CD14-positive monocyte (primary cell): ENCODE results near the gene CCDC102B. TPM values are rescaled to one million over a fixed set of nuclear protein-coding genes. Genes with fewer than 3 reads are reported as not detected.

Experiments
- DNase-seq, 3 donors: peaks; one replicate each; pipeline ENCODE4 v3.0.0-alpha.2; 2011 to 2022
- H2AFZ ChIP-seq: 2 replicates; pipeline ENCODE4 v1.6.0; 2012; ENCODE audit warnings: mild to moderate bottlenecking, low read depth, low read length, inconsistent platforms; ENCODE audit not compliant: insufficient read depth, poor library complexity, severe bottlenecking
- H3K27ac ChIP-seq, 2 donors: 1 replicate in 1 of 2; 2 replicates in 1 of 2; pipeline ENCODE4 v1.5.1; 2012 to 2013; ENCODE audit warnings: low read length in 2 of 2, control low read depth in 1 of 2, inconsistent platforms in 1 of 2, low read depth in 1 of 2, mild to moderate bottlenecking in 1 of 2
- H3K27me3 ChIP-seq, 2 donors: one replicate each; pipeline versions ENCODE4 v1.6.0 to v1.6.1; 2011 to 2013; ENCODE audit warnings: low read length in 2 of 2; ENCODE audit not compliant: control insufficient read depth in 2 of 2, insufficient read depth in 2 of 2
- H3K36me3 ChIP-seq, 2 donors: replicated peaks in 1 of 2; 1 replicate in 1 of 2; 2 replicates in 1 of 2; pipeline versions ENCODE4 v1.5.1 to v1.6.1; 2012 to 2013; ENCODE audit warnings: low read length in 2 of 2, control low read depth in 1 of 2, inconsistent platforms in 1 of 2, mild to moderate bottlenecking in 1 of 2; ENCODE audit not compliant: insufficient read depth in 2 of 2, control insufficient read depth in 1 of 2
- H3K4me1 ChIP-seq, 2 donors: 1 replicate in 1 of 2; 2 replicates in 1 of 2; pipeline versions ENCODE4 v1.5.1 to v1.6.1; 2012 to 2013; ENCODE audit warnings: low read length in 2 of 2, control low read depth in 1 of 2, inconsistent platforms in 1 of 2, mild to moderate bottlenecking in 1 of 2, moderate library complexity in 1 of 2; ENCODE audit not compliant: insufficient read depth in 2 of 2, control insufficient read depth in 1 of 2
- H3K4me2 ChIP-seq: replicated peaks from 2 replicates; pipeline ENCODE3; 2012; ENCODE audit warnings: low read length, moderate library complexity, mild to moderate bottlenecking; ENCODE audit not compliant: poor library complexity, severe bottlenecking; ENCODE audit errors: extremely low read depth
- H3K4me3 ChIP-seq, 3 experiments: fragments of 200-600 bp in 1 of 3; sonication (generic) in 1 of 3; replicated peaks in 1 of 3; 1 replicate in 2 of 3; 2 replicates in 1 of 3; pipeline ENCODE4 v1.5.1; 2011 to 2013; ENCODE audit warnings: low read length in 3 of 3, mild to moderate bottlenecking in 3 of 3, control low read depth in 2 of 3, low read depth in 2 of 3, inconsistent platforms in 1 of 3, moderate library complexity in 1 of 3
- H3K79me2 ChIP-seq: 2 replicates; pipeline ENCODE4 v1.6.0; 2012; ENCODE audit warnings: mild to moderate bottlenecking, control low read depth, inconsistent platforms, low read length, moderate library complexity; ENCODE audit not compliant: insufficient read depth
- H3K9ac ChIP-seq: 2 replicates; pipeline ENCODE4 v1.6.0; 2017; ENCODE audit warnings: low read length, mild to moderate bottlenecking; ENCODE audit not compliant: insufficient read depth, poor library complexity, severe bottlenecking
- H3K9me3 ChIP-seq, 2 donors: replicated peaks in 1 of 2; 1 replicate in 1 of 2; 2 replicates in 1 of 2; pipeline versions ENCODE4 v1.5.1 to v1.6.1; 2012 to 2013; ENCODE audit warnings: low read length in 2 of 2, control low read depth in 1 of 2; ENCODE audit not compliant: control insufficient read depth in 1 of 2, insufficient read depth in 1 of 2
- H4K20me1 ChIP-seq: 2 replicates; pipeline ENCODE4 v1.6.0; 2012; ENCODE audit warnings: mild to moderate bottlenecking, low read length, control low read depth, moderate library complexity; ENCODE audit not compliant: insufficient read depth
- H3K27ac Mint-ChIP-seq, 7 donors: one replicate each; pipeline ENCODE4 v1.8.0; 2020; ENCODE audit warnings: mild to moderate bottlenecking in 7 of 7, mixed read lengths in 7 of 7, moderate library complexity in 6 of 7, inconsistent platforms in 2 of 7
- H3K27me3 Mint-ChIP-seq, 3 donors: one replicate each; pipeline ENCODE4 v1.8.0; 2021 to 2022; ENCODE audit warnings: low read depth in 3 of 3, mild to moderate bottlenecking in 3 of 3, mixed read lengths in 3 of 3, moderate library complexity in 3 of 3, inconsistent platforms in 1 of 3
- H3K36me3 Mint-ChIP-seq, 2 donors: one replicate each; pipeline ENCODE4 v1.8.0; 2020; ENCODE audit warnings: mixed read lengths in 2 of 2, inconsistent platforms in 1 of 2, mild to moderate bottlenecking in 1 of 2
- H3K4me1 Mint-ChIP-seq: one replicate; pipeline ENCODE4 v1.8.0; 2020; ENCODE audit warnings: mild to moderate bottlenecking, mixed read lengths
- H3K4me3 Mint-ChIP-seq, 2 donors: one replicate each; pipeline ENCODE4 v1.8.0; 2020; ENCODE audit warnings: mild to moderate bottlenecking in 2 of 2, mixed read lengths in 2 of 2, moderate library complexity in 1 of 2
- H3K9me3 Mint-ChIP-seq, 7 donors: one replicate each; pipeline ENCODE4 v1.8.0; 2020 to 2022; ENCODE audit warnings: mixed read lengths in 7 of 7, mild to moderate bottlenecking in 6 of 7, moderate library complexity in 6 of 7, inconsistent platforms in 2 of 7
- CTCF ChIP-seq: fragments of 200-600 bp; IDR thresholded peaks from one replicate; pipeline ENCODE4 v1.8.0; 2022; ENCODE audit warnings: antibody characterized with exemption, mild to moderate bottlenecking
- WGBS: methylation state at CpG from one replicate; pipeline ENCODE4 v1.1.5; 2013; ENCODE audit warnings: missing lambda C conversion rate; ENCODE audit not compliant: insufficient coverage; 5-methylcytosine and 5-hydroxymethylcytosine counted together
- intact Hi-C, 2 donors: fragments of 100-400 bp; cut with micrococcal nuclease; formaldehyde crosslinking; loops; one replicate each; pipeline versions ENCODE4 v1.15.0 to v1.15.1; 2023
- polyA plus RNA-seq, 3 donors: library from polyadenylated mRNA; depleted of rRNA in 1 of 3; unstranded in 2 of 3; stranded (reverse) in 1 of 3; fragments of 300-500 nt in 2 of 3; fragments of >200 nt in 1 of 3; fragmentation: Illumina TruSeq in 2 of 3; gene quantifications; 1 replicate in 2 of 3; 2 replicates in 1 of 3; pipeline ENCODE4 v1.2.3, GENCODE V29; 2012 to 2021

CCDC102B gene
- polyA plus RNA-seq, 3 donors, result 0.34 to 1.4 TPM; not detected in 1

DNA sequence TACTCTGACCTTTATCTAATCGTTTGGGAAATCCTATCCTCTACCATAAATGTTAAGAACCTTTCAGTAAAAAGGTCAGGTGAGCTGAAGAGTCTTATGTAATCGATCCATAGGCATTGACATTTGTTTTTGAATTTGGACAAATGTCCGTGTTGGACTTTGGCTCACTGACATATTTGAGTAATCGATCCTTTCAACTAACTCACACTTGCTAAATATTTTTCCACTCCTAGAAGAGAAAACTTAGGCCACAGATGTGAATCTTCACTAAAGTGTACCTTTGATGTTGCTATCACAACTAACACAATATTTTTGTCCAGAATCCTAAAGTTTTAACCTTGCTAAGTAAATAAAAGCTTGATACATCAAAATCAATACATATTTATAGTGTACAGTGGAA is 89.5 kb downstream of the CCDC102B start:
- H3K4me1 Mint-ChIP-seq, result peaks cover 15% of the 10 kb centered on the region
- intact Hi-C loops, result no loop called here
- H3K9me3 Mint-ChIP-seq, result peaks cover 0 to 7% (median 0%) of the 10 kb centered on the region in 7 donors
- WGBS, result 50% methylated on average over 1 of the region's 4 CpGs
- TF ChIP-seq CTCF, result no peak
- Histone ChIP-seq H3K9ac (no peak overlapping the region), H3K27ac (no peak overlapping the region), H3K79me2 (no peaks in the 10 kb centered on the region), H2AFZ (no peak overlapping the region), H3K4me2 (no peak overlapping the region), H3K9me3 (no peaks in the 10 kb centered on the region), H3K27me3 (no peaks in the 10 kb centered on the region), H3K4me3 (no peak overlapping the region), H3K36me3 (no peaks in the 10 kb centered on the region), H3K4me1 (peaks cover 0 to 5% of the 10 kb centered on the region in 2 donors), H4K20me1 (no peaks in the 10 kb centered on the region)
- H3K4me3 Mint-ChIP-seq, result no peak overlapping the region
- peaks cover 0 to 3% (median 0%) of the 10 kb centered on the region in 3 donors for H3K27me3 Mint-ChIP-seq
- H3K27ac Mint-ChIP-seq, result no peak overlapping the region
- no peaks in the 10 kb centered on the region for H3K36me3 Mint-ChIP-seq
- DNase-seq, result no peak

DNA sequence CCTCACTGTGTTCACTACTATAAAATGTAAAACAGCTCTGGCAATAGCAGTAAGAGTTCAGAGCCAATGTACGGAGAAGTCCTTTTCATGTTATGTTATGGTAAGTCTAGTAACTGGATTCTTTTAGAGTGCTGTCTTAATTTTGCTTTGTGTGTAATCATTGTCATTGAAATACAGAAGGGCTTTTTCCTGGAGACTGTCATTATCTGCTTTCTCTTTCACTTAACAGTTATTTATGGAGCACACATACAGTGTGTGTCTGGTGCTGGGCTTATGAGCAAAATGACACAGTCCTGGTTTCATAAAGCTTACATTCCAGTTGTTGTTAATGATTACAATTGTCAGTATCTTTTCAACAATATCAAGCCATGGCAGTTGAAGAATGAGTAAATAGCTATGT is 95.5 kb downstream of the CCDC102B start:
- Histone ChIP-seq H3K4me2 (no peak overlapping the region), H3K27ac (no peak overlapping the region), H3K4me3 (no peak overlapping the region), H3K79me2 (no peaks in the 10 kb centered on the region), H2AFZ (no peak overlapping the region), H3K4me1 (no peaks in the 10 kb centered on the region), H3K9ac (no peak overlapping the region), H4K20me1 (no peaks in the 10 kb centered on the region), H3K9me3 (no peaks in the 10 kb centered on the region), H3K27me3 (no peaks in the 10 kb centered on the region), H3K36me3 (no peaks in the 10 kb centered on the region)
- Mint-ChIP-seq H3K4me1 (no peaks in the 10 kb centered on the region), H3K36me3 (no peaks in the 10 kb centered on the region), H3K4me3 (no peak overlapping the region), H3K9me3 (peaks cover 0 to 4% (median 0%) of the 10 kb centered on the region in 7 donors), H3K27me3 (no peaks in the 10 kb centered on the region), H3K27ac (no peak overlapping the region)
- intact Hi-C loops, result no loop called here
- no CpG with 5 or more reads among the region's 1 CpG for WGBS
- TF ChIP-seq CTCF, result no peak
- no peak for DNase-seq
